ENCODE data around the gene STAT3.
"Not testable (repeated sequence)": the region's sequence is repeated elsewhere in the genome, so short reads cannot be mapped to it uniquely, and the experiment has no call there.

Gene STAT3

GRCh38 chr17:42409523-42410318 is 21.5 kb upstream of the STAT3 start:
- in situ Hi-C loops (cut with MboI; ENCODE audit: low sequenced_read_pairs), result loop anchor here (10.0 kb wide), 1 partner anchor 85 kb away; no protein-coding TSS in a partner anchor

- in situ Hi-C loops (cut with MboI; ENCODE audit: low sequenced_read_pairs), result loop anchor here (10.0 kb wide), 1 partner anchor 83 kb away; no protein-coding TSS in a partner anchor
These were observed 19.8 kb upstream of the STAT3 start for GRCh38 chr17:42408061-42408460.

DNA sequence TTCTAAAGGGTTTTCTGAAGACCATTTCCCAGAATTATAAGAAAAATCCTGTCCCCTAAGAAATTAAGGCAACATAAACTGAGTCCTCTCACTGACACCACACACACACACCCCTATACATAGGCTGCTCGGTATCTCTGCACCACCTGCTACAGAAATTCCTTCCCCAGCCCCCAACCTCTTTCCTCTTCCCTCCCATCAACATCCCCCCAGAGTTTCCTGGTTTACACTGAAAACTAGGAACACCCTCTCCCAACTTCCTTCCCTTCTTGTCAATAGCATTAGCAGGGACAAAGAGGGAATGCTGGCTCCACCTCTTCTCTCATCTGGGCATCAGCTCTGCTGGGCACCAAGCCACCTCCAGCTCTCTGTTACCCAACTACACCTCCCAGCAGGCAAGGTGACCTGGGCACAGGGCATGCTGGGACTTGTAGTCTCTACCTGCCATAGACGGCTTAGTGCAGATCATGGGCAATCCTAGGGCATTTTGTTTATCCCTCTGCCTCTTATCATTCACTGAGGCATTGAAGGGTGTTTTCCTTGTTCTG is 19.1 kb upstream of the STAT3 start:
- in situ Hi-C loops (cut with MboI; ENCODE audit: low sequenced_read_pairs), result loop anchor here (10.0 kb wide), 1 partner anchor 83 kb away; no protein-coding TSS in a partner anchor

- in situ Hi-C loops (cut with MboI; ENCODE audit: low sequenced_read_pairs), result loop anchor here (10.0 kb wide), 1 partner anchor 82 kb away; no protein-coding TSS in a partner anchor
These were observed 18.5 kb upstream of the STAT3 start for GRCh38 chr17:42406615-42407288.

- in situ Hi-C loops (cut with MboI; ENCODE audit: low sequenced_read_pairs), result loop anchor here (10.0 kb wide), 1 partner anchor 81 kb away; no protein-coding TSS in a partner anchor
These were observed 17.8 kb upstream of the STAT3 start for GRCh38 chr17:42405963-42406495.

DNA sequence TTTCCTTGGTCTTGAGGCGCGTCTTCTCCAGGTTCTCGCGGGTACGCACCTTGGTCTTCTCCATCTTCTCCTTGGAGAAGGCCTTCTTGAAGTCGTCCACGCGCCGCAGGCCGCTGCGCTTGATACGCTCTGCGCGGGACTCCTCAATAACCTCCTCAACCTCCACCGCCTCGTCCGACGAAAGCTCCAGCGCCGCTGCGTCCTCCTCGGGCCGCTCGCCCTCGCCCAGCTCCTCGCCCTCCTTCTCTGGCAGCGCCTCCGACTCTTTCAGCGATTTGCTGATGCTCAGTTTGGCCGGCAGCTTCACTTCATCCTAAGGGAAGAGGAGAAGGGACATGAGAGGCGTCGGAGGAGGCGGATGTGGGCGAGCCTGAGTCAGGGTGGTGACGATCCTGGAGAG is 16.8 kb upstream of the STAT3 start:
- in situ Hi-C loops (cut with MboI; ENCODE audit: low sequenced_read_pairs), result loop anchor here (10.0 kb wide), 1 partner anchor 80 kb away; no protein-coding TSS in a partner anchor

DNA sequence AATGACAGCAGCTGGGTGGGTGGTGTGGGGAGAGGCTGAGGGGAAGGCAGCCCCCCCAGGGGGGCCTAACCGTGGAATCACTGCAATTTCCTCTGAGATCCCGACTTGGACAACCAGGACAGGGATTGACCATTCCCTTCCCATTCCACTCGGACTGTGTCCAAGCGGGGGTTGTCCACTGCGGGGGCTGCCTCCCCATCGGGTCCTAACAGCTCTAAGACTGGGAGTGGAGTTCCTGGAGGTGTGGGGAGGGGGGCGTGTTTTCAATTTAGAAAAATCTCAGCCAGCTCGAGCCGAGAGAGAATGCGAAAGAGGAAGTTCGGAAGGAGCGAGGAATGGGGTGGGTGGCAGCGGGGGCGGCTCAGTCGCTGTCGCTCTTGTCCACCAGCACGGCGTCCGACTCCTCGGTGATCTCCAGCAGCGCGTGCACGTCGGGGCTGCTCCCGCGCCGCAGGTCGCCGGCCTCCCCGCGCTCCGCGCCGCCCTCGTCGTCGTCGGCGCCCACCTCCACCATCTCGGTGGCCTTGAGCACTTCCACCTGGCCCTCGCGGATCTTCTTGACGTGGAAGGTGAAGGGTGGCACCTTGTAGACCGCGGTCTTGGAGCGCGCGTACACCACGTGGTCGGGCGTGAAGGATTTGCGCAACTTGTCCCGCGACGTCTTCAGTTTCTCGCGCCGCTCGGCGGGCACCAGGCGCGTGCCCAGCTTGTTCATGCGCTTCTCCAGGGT is 16.2 kb upstream of the STAT3 start:
- in situ Hi-C loops (cut with MboI; ENCODE audit: low sequenced_read_pairs), result loop anchor here (10.0 kb wide), 1 partner anchor 80 kb away; no protein-coding TSS in a partner anchor

DNA sequence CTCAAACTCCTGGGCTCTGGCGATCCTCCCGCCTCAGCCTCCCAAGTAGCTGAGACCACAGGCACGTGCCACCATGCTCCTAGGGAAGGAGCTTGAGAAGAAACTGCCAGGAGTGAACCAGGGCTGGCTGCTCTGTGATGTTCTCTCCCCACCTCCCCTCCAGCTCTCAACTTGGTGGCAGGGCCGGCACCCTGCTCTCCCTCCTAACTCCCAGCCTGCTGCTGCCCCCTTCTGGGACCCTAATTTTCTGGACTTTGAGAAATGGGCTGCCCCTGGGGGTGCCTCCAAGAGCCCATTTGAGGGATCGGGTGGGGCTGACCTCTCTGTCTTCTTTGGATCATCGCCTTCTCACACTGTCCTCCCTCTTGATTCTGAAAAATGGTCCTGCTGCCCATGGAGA is 14.9 kb upstream of the STAT3 start:
- in situ Hi-C loops (cut with MboI; ENCODE audit: low sequenced_read_pairs), result loop anchor here (10.0 kb wide), 1 partner anchor 78 kb away; no protein-coding TSS in a partner anchor

DNA sequence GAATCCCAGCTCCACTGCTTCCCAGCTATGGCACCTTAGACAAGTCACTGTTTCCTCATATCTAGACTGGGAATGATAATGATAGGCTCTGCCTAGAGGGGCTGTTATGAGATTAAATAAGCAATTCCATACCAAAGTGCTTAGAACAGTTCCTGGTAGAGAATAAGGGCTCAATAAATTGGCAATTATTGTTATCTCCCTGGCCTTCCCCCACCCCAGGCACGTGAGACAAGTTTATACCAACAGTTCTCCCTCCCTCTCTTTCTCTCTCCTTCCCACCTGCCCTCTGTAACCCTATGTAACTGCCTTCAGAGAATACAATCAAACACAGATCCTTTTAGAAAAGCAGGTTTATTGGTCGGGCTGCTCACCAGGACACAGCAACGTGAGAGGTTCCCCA is 13.9 kb upstream of the STAT3 start:
- in situ Hi-C loops (cut with MboI; ENCODE audit: low sequenced_read_pairs), result loop anchor here (10.0 kb wide), 1 partner anchor 77 kb away; no protein-coding TSS in a partner anchor

DNA sequence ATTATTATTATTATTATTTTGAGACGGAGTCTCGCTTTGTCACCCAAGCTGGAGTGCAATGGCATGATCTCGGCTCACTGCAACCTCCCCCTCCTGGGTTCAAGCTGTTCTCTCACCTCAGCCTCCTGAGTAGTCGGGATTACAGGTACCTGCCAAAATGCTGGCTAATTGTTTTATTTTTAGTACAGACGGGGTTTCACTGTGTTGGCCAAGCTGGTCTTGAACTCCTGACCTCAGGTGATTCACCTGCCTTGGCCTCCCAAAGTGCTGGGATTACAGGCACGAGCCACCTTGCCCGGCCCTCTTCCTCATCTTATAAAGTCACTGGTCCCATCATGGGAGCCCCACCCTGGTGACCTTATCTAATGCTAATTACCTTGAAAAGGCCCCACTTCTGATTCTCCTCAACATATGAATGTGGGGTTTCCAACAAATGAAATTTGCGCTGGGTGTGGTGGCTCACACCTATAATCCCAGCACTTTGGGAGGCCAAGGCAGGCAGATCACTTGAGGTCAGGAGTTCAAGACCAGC is 12.7 kb upstream of the STAT3 start:
- in situ Hi-C loops (cut with MboI; ENCODE audit: low sequenced_read_pairs), result loop anchor here (10.0 kb wide), 1 partner anchor 76 kb away; no protein-coding TSS in a partner anchor

DNA sequence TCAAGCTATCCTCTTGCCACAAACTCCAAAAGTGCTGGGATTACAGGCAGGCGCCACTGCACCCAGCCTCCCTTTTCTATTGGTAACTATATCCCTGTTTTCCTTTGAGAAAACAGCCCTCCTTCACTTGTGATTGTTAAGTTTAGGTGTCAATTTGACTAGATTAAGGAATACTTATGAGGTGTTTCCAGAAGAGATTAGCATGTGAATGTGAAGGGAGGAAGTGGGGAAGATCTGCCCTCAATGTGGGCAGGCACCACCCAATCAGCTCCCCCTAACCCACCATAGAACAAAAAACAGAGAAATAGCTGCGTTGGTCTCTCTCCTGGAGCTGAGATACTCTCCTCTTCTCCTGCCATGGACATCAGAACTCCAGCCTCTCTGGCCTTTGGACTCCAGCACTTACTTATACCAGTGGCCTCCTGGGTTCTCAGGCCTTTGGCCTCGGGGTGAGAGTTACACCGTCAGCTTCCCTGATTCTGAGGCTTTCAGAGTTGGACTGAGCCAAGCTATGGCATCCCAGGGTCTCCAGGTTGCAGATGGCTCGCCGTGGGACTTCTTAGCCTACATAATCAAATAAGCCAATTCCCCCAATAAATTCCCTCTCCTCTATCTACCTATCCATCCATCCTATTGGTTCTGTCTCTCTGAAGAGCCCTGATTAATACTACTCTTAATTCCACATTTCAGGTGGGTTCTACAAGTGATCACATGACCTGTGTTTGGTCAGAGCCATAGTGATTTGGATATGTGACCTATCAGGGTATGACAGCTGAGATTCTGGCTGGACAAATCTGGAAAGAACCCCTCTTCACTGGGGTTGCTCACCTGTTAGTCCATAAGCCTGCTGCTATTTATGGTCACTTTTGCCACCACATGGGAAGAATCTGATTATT is 12.0 kb upstream of the STAT3 start:
- in situ Hi-C loops (cut with MboI; ENCODE audit: low sequenced_read_pairs), result loop anchor here (10.0 kb wide), 1 partner anchor 75 kb away; no protein-coding TSS in a partner anchor

GRCh38 chr17:42399121-42399520 is 10.9 kb upstream of the STAT3 start:
- in situ Hi-C loops (cut with MboI; ENCODE audit: low sequenced_read_pairs), result no loop called here

GRCh38 chr17:42395601-42396000 is 7.4 kb upstream of the STAT3 start:
- in situ Hi-C loops (cut with MboI; ENCODE audit: low sequenced_read_pairs), result not testable (repeated sequence)

GRCh38 chr17:42394838-42395237 is 6.6 kb upstream of the STAT3 start:
- in situ Hi-C loops (cut with MboI; ENCODE audit: low sequenced_read_pairs), result no loop called here

GRCh38 chr17:42392692-42393415 is 4.6 kb upstream of the STAT3 start:
- in situ Hi-C loops (cut with MboI; ENCODE audit: low sequenced_read_pairs), result no loop called here

DNA sequence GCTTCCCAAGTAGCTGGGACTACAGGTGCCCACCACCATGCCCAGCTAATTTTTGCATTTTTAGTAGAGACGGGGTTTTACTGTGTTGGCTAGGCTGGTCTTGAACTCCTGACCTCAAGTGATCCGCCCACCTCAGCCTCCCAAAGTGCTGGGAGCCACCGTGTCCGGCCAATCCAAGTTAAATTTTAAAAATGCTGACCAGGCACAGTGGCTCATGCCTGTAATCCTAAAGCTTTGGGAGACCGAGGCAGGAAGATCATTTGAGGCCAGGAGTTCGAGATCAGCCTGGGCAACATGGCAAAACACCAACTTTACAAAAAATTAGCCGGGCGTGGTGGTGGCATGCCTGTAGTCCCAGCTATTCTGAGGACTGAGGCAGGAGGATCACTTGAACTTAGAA is 3.2 kb upstream of the STAT3 start:
- in situ Hi-C loops (cut with MboI; ENCODE audit: low sequenced_read_pairs), result not testable (repeated sequence)

DNA sequence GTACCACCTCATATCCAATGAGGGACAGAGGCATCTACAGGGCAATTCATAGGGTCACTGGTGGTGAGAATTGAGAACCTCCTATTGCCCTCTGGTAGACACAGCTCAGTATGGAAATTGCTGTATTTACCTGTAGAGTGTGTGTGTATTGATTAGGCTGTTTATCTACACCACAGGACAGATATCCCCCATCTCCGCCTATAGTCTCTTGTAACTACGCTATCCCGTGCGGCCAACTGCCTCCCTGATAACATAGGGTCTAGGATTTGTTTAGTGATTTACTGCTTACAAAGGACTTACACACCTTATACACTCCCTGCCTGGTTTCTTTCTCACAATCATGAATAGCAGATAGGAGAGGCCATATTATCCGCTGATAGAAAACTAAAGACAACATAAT is 1.7 kb upstream of the STAT3 start:
- in situ Hi-C loops (cut with MboI; ENCODE audit: low sequenced_read_pairs), result no loop called here

GRCh38 chr17:42389135-42389417 is 834 bp upstream of the STAT3 start:
- in situ Hi-C loops (cut with MboI; ENCODE audit: low sequenced_read_pairs), result no loop called here

All from HL-60/S4 treated with phorbol 12-myristate 13-acetate at 8.2 ng/mL for 4 days and 3 days (cell line).